OCI-LY3 (cell line): ENCODE data around the gene MED8.

Experiments
- EZH2phosphoT487 ChIP-seq: fragments of 200-600 bp; shearing (Covaris generic); IDR thresholded peaks from 2 replicates; pipeline ENCODE4 v1.6.1; 2018; ENCODE audit warnings: antibody characterized with exemption, mixed run types, low read depth
- TF ChIP-seq, protein P1 (sequence below): fragments of 200-600, 300-600 bp; sonication (generic); IDR thresholded peaks from 2 replicates; pipeline ENCODE4 v1.5.1; 2014; ENCODE audit warnings: antibody characterized with exemption, low read length, low read depth

GRCh38 chr1:43437031-43437973 is 47.7 kb upstream of the MED8 start:
- TF ChIP-seq, protein P1, sequence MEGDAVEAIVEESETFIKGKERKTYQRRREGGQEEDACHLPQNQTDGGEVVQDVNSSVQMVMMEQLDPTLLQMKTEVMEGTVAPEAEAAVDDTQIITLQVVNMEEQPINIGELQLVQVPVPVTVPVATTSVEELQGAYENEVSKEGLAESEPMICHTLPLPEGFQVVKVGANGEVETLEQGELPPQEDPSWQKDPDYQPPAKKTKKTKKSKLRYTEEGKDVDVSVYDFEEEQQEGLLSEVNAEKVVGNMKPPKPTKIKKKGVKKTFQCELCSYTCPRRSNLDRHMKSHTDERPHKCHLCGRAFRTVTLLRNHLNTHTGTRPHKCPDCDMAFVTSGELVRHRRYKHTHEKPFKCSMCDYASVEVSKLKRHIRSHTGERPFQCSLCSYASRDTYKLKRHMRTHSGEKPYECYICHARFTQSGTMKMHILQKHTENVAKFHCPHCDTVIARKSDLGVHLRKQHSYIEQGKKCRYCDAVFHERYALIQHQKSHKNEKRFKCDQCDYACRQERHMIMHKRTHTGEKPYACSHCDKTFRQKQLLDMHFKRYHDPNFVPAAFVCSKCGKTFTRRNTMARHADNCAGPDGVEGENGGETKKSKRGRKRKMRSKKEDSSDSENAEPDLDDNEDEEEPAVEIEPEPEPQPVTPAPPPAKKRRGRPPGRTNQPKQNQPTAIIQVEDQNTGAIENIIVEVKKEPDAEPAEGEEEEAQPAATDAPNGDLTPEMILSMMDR: no peak
- TF ChIP-seq EZH2phosphoT487: no peak
